OCI-LY7 (cell line): Measurements from ENCODE around the gene ZC2HC1B. TPM values are rescaled to one million over a fixed set of nuclear protein-coding genes. Genes with fewer than 3 reads are reported as not detected.
"Not testable (repeated sequence)": the region's sequence is repeated elsewhere in the genome, so short reads cannot be mapped to it uniquely, and the experiment has no call there.

ENCODE experiments used
- BruUV-seq: library from RNA; stranded (reverse); fragments of 400-500 nt; replicated peaks from 2 replicates; lab custom pipeline; 2021; lab: Mats Ljungman, UMichigan
- CTCF ChIA-PET: fragments of 300-600 bp; sonication (Branson Sonifier 250); formaldehyde crosslinking; loops from one replicate; lab custom pipeline; 2022; ENCODE audit warnings: antibody characterized with exemption; ENCODE audit not compliant: unreplicated experiment; lab: Charles Lee
- POLR2A ChIA-PET: fragments of 300-600 bp; sonication (Branson Sonifier 250); formaldehyde crosslinking; loops from one replicate; lab custom pipeline; 2022; ENCODE audit warnings: antibody characterized with exemption; lab: Charles Lee
- DNase-seq: peaks from one replicate; pipeline ENCODE4 v3.0.0-alpha.2; 2015; ENCODE audit warnings: low spot score
- H2AFZ ChIP-seq: fragments of 200-600 bp; sonication (generic), shearing (Covaris generic); 2 replicates; pipeline ENCODE4 v1.6.1; 2014; ENCODE audit warnings: mild to moderate bottlenecking, antibody characterized with exemption, low read length, moderate library complexity
- H3K27ac ChIP-seq: fragments of 200-600 bp; sonication (generic); 2 replicates; pipeline ENCODE4 v1.5.1; 2014; ENCODE audit warnings: mixed run types, low read depth, mild to moderate bottlenecking, moderate library complexity, low read length, inconsistent platforms; ENCODE audit not compliant: poor library complexity, severe bottlenecking
- H3K36me3 ChIP-seq: fragments of 200-600 bp; sonication (generic); 2 replicates; pipeline ENCODE4 v1.6.1; 2014; ENCODE audit warnings: mild to moderate bottlenecking, antibody characterized with exemption, low read length, moderate library complexity, mixed read lengths; ENCODE audit not compliant: insufficient read depth
- H3K4me1 ChIP-seq: fragments of 200-600 bp; sonication (generic); 2 replicates; pipeline ENCODE4 v1.5.1; 2014; ENCODE audit warnings: mild to moderate bottlenecking, low read length; ENCODE audit not compliant: insufficient read depth, poor library complexity, severe bottlenecking
- H3K4me2 ChIP-seq: fragments of 200-600 bp; sonication (generic); 2 replicates; pipeline ENCODE4 v1.6.1; 2014; ENCODE audit warnings: mild to moderate bottlenecking, low read length
- H3K4me3 ChIP-seq: fragments of 200-600 bp; sonication (generic); 2 replicates; pipeline ENCODE4 v1.5.1; 2014; ENCODE audit warnings: mild to moderate bottlenecking, low read depth, low read length; ENCODE audit not compliant: poor library complexity, severe bottlenecking
- H3K79me2 ChIP-seq: fragments of 200-600 bp; sonication (generic); 2 replicates; pipeline ENCODE4 v1.6.1; 2016; ENCODE audit warnings: low read depth, mild to moderate bottlenecking, low read length, moderate library complexity, mixed read lengths; ENCODE audit not compliant: insufficient read depth
- H3K9me2 ChIP-seq: fragments of 200-600 bp; sonication (generic); 2 replicates; pipeline ENCODE4 v1.6.1; 2016; ENCODE audit warnings: mild to moderate bottlenecking, low read length, mixed read lengths; ENCODE audit not compliant: insufficient read depth
- H3K9me3 ChIP-seq: fragments of 200-600 bp; sonication (generic); 2 replicates; pipeline ENCODE4 v1.6.1; 2014; ENCODE audit warnings: mild to moderate bottlenecking, mixed run types, low read length, mixed read lengths
- H4K20me1 ChIP-seq: fragments of 200-600 bp; sonication (generic); 2 replicates; pipeline ENCODE4 v1.6.1; 2014; ENCODE audit warnings: mild to moderate bottlenecking, antibody characterized with exemption, low read length, moderate library complexity, mixed read lengths; ENCODE audit not compliant: insufficient read depth
- EZH2phosphoT487 ChIP-seq: fragments of 200-600 bp; sonication (generic); IDR thresholded peaks from 2 replicates; pipeline ENCODE4 v1.6.1; 2018; ENCODE audit warnings: low read depth, borderline replicate concordance, mild to moderate bottlenecking, mixed run types, antibody characterized with exemption, low read length, moderate library complexity, mixed read lengths
- intact Hi-C: fragments of 100-400 bp; cut with micrococcal nuclease; formaldehyde crosslinking; loops from one replicate; pipeline ENCODE4 v1.10.0; 2022; ENCODE audit not compliant: unreplicated experiment
- total RNA-seq, 2 experiments: library from RNA; depleted of rRNA in 1 of 2; stranded (reverse); fragments of >200 nt in 1 of 2; shearing (Covaris generic) in 1 of 2; gene quantifications; 2 replicates each; pipeline ENCODE4 v1.2.3, GENCODE V29; 2014 to 2022
- TF ChIP-seq, protein P1 (sequence below): fragments of 200-600 bp; sonication (generic); conservative IDR thresholded peaks from 2 replicates; pipeline ENCODE4 v1.5.1; 2014; ENCODE audit warnings: mild to moderate bottlenecking, antibody characterized with exemption, low read length, moderate library complexity, mixed read lengths

The ZC2HC1B gene
- total RNA-seq, 2 experiments from 2014 or later, result not detected

- TF ChIP-seq, protein P1, sequence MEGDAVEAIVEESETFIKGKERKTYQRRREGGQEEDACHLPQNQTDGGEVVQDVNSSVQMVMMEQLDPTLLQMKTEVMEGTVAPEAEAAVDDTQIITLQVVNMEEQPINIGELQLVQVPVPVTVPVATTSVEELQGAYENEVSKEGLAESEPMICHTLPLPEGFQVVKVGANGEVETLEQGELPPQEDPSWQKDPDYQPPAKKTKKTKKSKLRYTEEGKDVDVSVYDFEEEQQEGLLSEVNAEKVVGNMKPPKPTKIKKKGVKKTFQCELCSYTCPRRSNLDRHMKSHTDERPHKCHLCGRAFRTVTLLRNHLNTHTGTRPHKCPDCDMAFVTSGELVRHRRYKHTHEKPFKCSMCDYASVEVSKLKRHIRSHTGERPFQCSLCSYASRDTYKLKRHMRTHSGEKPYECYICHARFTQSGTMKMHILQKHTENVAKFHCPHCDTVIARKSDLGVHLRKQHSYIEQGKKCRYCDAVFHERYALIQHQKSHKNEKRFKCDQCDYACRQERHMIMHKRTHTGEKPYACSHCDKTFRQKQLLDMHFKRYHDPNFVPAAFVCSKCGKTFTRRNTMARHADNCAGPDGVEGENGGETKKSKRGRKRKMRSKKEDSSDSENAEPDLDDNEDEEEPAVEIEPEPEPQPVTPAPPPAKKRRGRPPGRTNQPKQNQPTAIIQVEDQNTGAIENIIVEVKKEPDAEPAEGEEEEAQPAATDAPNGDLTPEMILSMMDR, result no peak
- TF ChIP-seq EZH2phosphoT487, result no peak
- Histone ChIP-seq H3K36me3 (no peaks in the 10 kb centered on the region), H3K9me3 (no peaks in the 10 kb centered on the region), H3K4me2 (no peak overlapping the region), H3K4me1 (no peaks in the 10 kb centered on the region), H3K79me2 (no peaks in the 10 kb centered on the region), H3K4me3 (no peak overlapping the region), H3K9me2 (no peaks in the 10 kb centered on the region), H3K27ac (no peak overlapping the region), H2AFZ (no peak overlapping the region), H4K20me1 (no peaks in the 10 kb centered on the region)
- BruUV-seq, result no TSS peak
- intact Hi-C loops, result no loop called here
- ChIA-PET POLR2A (no interaction called here), CTCF (no interaction called here)
- DNase-seq, result no peak
Measured at GRCh38 chr6:143911028-143911427, 46.8 kb downstream of the ZC2HC1B start.

DNA sequence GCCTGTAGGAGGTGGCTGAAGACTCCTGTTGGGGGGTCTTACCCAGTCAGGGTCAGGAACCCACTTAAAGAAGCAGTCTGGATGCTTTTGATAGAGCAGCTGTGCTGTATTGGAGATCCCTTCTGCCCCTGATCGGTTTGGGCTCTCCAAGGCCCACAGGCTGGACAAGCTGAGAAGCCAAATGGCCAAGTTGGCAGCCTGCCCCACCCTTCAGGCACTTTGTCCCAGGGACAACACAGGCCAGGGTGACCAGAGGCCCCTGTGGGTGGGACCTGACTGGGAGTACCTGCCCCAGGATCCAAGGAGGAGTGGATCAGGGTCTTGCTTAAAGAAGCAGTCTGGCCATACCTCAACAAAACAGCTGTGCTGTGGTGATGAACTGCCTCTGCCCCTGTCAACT, 48.4 kb downstream of the ZC2HC1B start:
- no peak overlapping the region for H3K27ac ChIP-seq
- H3K9me3 ChIP-seq, result no peaks in the 10 kb centered on the region
- no peaks in the 10 kb centered on the region for H3K79me2 ChIP-seq
- H3K36me3 ChIP-seq, result no peaks in the 10 kb centered on the region
- no peaks in the 10 kb centered on the region for H3K4me1 ChIP-seq
- CTCF ChIA-PET, result no interaction called here
- H3K4me2 ChIP-seq, result no peak overlapping the region
- BruUV-seq, result no TSS peak
- no peak for TF ChIP-seq EZH2phosphoT487
- TF ChIP-seq, protein P1, result no peak
- H3K4me3 ChIP-seq, result no peak overlapping the region
- no peak overlapping the region for H2AFZ ChIP-seq
- intact Hi-C loops, result no loop called here
- no peak for DNase-seq
- POLR2A ChIA-PET, result interaction anchor here (0.6 kb wide), 1 partner anchor 1456 kb away, joined by 3 read pairs; no protein-coding TSS in a partner anchor
- no peaks in the 10 kb centered on the region for H4K20me1 ChIP-seq
- no peaks in the 10 kb centered on the region for H3K9me2 ChIP-seq

GRCh38 chr6:143917026-143917425, 52.8 kb downstream of the ZC2HC1B start:
- POLR2A ChIA-PET, H3K79me2 ChIP-seq, H3K4me2 ChIP-seq, DNase-seq, intact Hi-C loops, CTCF ChIA-PET, H2AFZ ChIP-seq, H3K27ac ChIP-seq, H3K4me3 ChIP-seq, H3K4me1 ChIP-seq, BruUV-seq, H3K36me3 ChIP-seq, H4K20me1 ChIP-seq, H3K9me2 ChIP-seq, H3K9me3 ChIP-seq: not testable (repeated sequence)
